GM23338 (cell line): ENCODE data around the gene PHF20. TPM values are rescaled to one million over a fixed set of nuclear protein-coding genes. Genes with fewer than 3 reads are reported as not detected.

ENCODE experiments used
- ATAC-seq: fragments of 200-7000 bp; cut with Tn5 transposase; 3 replicates; pipeline ENCODE4 v1.9.1; 2020
- DNase-seq: peaks from one replicate; pipeline ENCODE4 v3.0.0-alpha.2; 2015; ENCODE audit warnings: low spot score
- H2AFZ ChIP-seq: fragments of 200-600 bp; sonication (generic); 2 replicates; pipeline ENCODE4 v1.8.0; 2016; ENCODE audit warnings: antibody characterized with exemption, mild to moderate bottlenecking, moderate library complexity
- H3F3A ChIP-seq: fragments of 200-600 bp; sonication (generic); replicated peaks from 2 replicates; pipeline ENCODE4 v1.8.0; 2017; ENCODE audit warnings: antibody characterized with exemption, mixed run types, low read depth
- H3K27ac ChIP-seq: fragments of 200-600 bp; sonication (generic); 2 replicates; pipeline ENCODE4 v1.6.1; 2016; ENCODE audit warnings: low read depth
- H3K27me3 ChIP-seq: fragments of 200-600 bp; sonication (generic); 2 replicates; pipeline ENCODE4 v1.8.0; 2016; ENCODE audit warnings: mild to moderate bottlenecking, mixed run types, moderate library complexity; ENCODE audit not compliant: insufficient read depth
- H3K36me3 ChIP-seq: fragments of 200-600 bp; sonication (generic); 2 replicates; pipeline ENCODE4 v1.8.0; 2016; ENCODE audit warnings: mild to moderate bottlenecking; ENCODE audit not compliant: insufficient read depth
- H3K4me1 ChIP-seq: fragments of 200-600 bp; sonication (generic); 2 replicates; pipeline ENCODE4 v1.8.0; 2016; ENCODE audit warnings: mild to moderate bottlenecking, moderate library complexity; ENCODE audit not compliant: insufficient read depth
- H3K4me2 ChIP-seq: fragments of 200-600 bp; sonication (generic); 2 replicates; pipeline ENCODE4 v1.7.1; 2017; ENCODE audit warnings: mixed run types
- H3K4me3 ChIP-seq: fragments of 200-600 bp; sonication (generic); 2 replicates; pipeline ENCODE4 v1.6.1; 2016; ENCODE audit warnings: mixed run types
- H3K79me2 ChIP-seq: fragments of 200-600 bp; sonication (generic); replicated peaks from 2 replicates; pipeline ENCODE4 v1.8.0; 2017; ENCODE audit warnings: mild to moderate bottlenecking; ENCODE audit not compliant: insufficient read depth
- H3K9me2 ChIP-seq: fragments of 200-600 bp; sonication (generic); 2 replicates; pipeline ENCODE4 v1.8.0; 2017; ENCODE audit not compliant: insufficient read depth
- H4K20me1 ChIP-seq: fragments of 200-600 bp; sonication (generic); replicated peaks from 2 replicates; pipeline ENCODE4 v1.8.0; 2017; ENCODE audit warnings: mild to moderate bottlenecking; ENCODE audit not compliant: insufficient read depth
- H3K27ac Mint-ChIP-seq: 2 replicates; pipeline ENCODE4 v1.8.0; 2020; ENCODE audit warnings: inconsistent platforms, mild to moderate bottlenecking, moderate library complexity, mixed read lengths
- H3K27me3 Mint-ChIP-seq: 3 replicates; pipeline ENCODE4 v1.8.0; 2022; ENCODE audit warnings: low read depth, mild to moderate bottlenecking, moderate library complexity, mixed read lengths, inconsistent platforms; ENCODE audit not compliant: insufficient read depth, poor library complexity
- H3K36me3 Mint-ChIP-seq: 3 replicates; pipeline ENCODE4 v1.8.0; 2021; ENCODE audit warnings: low read depth, mild to moderate bottlenecking, inconsistent platforms, moderate library complexity, mixed read lengths
- H3K4me1 Mint-ChIP-seq: 3 replicates; pipeline ENCODE4 v1.8.0; 2020; ENCODE audit warnings: mild to moderate bottlenecking, inconsistent platforms, mixed read lengths
- H3K4me3 Mint-ChIP-seq: 3 replicates; pipeline ENCODE4 v1.8.0; 2021; ENCODE audit warnings: moderate library complexity, mild to moderate bottlenecking, inconsistent platforms, mixed read lengths
- H3K9me3 Mint-ChIP-seq: 3 replicates; pipeline ENCODE4 v1.8.0; 2020; ENCODE audit warnings: moderate library complexity, mild to moderate bottlenecking, inconsistent platforms, mixed read lengths
- CREB1 ChIP-seq: fragments of 250-450 bp; sonication (Bioruptor Pico); IDR thresholded peaks from 2 replicates; pipeline ENCODE4 v1.5.0; 2020; ENCODE audit warnings: low read depth, mild to moderate bottlenecking, moderate library complexity
- CTCF ChIP-seq, 2 experiments: fragments of 200-600 bp in 1 of 2; sonication (generic) in 1 of 2; conservative IDR thresholded peaks; 2 replicates each; pipeline versions ENCODE4 v1.5.1 to v1.6.1; 2016 to 2017; ENCODE audit warnings: antibody characterized with exemption in 2 of 2, low read depth in 2 of 2, mild to moderate bottlenecking in 2 of 2, moderate library complexity in 1 of 2
- ETS1 ChIP-seq: IDR thresholded peaks from 2 replicates; pipeline ENCODE4 v1.6.1; 2016; ENCODE audit warnings: antibody characterized with exemption
- EZH2 ChIP-seq: fragments of 200-600 bp; sonication (generic); IDR thresholded peaks from one replicate; pipeline ENCODE4 v1.8.0; 2017; ENCODE audit warnings: antibody characterized with exemption, mild to moderate bottlenecking, low read depth; ENCODE audit not compliant: unreplicated experiment
- EZH2phosphoT487 ChIP-seq: fragments of 200-600 bp; sonication (generic); IDR thresholded peaks from one replicate; pipeline ENCODE4 v1.8.1; 2018; ENCODE audit warnings: antibody characterized with exemption; ENCODE audit not compliant: unreplicated experiment
- JUNB ChIP-seq: IDR thresholded peaks from one replicate; pipeline ENCODE4 v1.6.1; 2016; ENCODE audit warnings: antibody characterized with exemption; ENCODE audit not compliant: unreplicated experiment
- NANOG ChIP-seq: IDR thresholded peaks from 2 replicates; pipeline ENCODE4 v1.6.1; 2016; ENCODE audit warnings: antibody characterized with exemption, borderline replicate concordance
- REST ChIP-seq: IDR thresholded peaks from one replicate; pipeline ENCODE4 v1.6.1; 2018; ENCODE audit warnings: antibody characterized with exemption; ENCODE audit not compliant: unreplicated experiment
- ZNF331 ChIP-seq: fragments of 250-450 bp; sonication (Bioruptor Pico); IDR thresholded peaks from 2 replicates; pipeline ENCODE4 v1.5.0; 2020; ENCODE audit warnings: low read depth, mild to moderate bottlenecking, moderate library complexity
- ZNF462 ChIP-seq: fragments of 250-450 bp; sonication (Bioruptor Pico); IDR thresholded peaks from 2 replicates; pipeline ENCODE4 v1.5.0; 2020; ENCODE audit warnings: mild to moderate bottlenecking, moderate library complexity
- polyA plus RNA-seq: library from polyadenylated mRNA; unstranded; fragments of >200 nt; fragmentation: Nextera tagmentation; extraction: Ambion mirVana; gene quantifications from 2 replicates; pipeline ENCODE4 v1.2.1, GENCODE V29; 2016
- total RNA-seq: library from RNA; depleted of rRNA; stranded (reverse); fragments of >200 nt; shearing (Covaris generic); gene quantifications from 2 replicates; pipeline ENCODE4 v1.2.3, GENCODE V29; 2014

Gene PHF20
- total and polyA plus RNA-seq, 2 experiments from 2014 or later = 71.8 to 103 TPM

GRCh38 chr20:35891375-35891774 lies 119.6 kb downstream of the PHF20 start:
- Mint-ChIP-seq H3K27me3 (no peaks in the 10 kb centered on the region), H3K27ac (no peak overlapping the region), H3K4me3 (no peak overlapping the region), H3K4me1 (no peaks in the 10 kb centered on the region), H3K9me3 (no peaks in the 10 kb centered on the region), H3K36me3 (peaks cover 8% of the 10 kb centered on the region; the same call in 1 of the 3 replicates)
- H3K79me2 ChIP-seq = no peaks in the 10 kb centered on the region
- ATAC-seq = no peak
- no peak overlapping the region for H3K4me2 ChIP-seq
- no peaks in the 10 kb centered on the region for H3K27me3 ChIP-seq
- H3F3A ChIP-seq = no peaks in the 10 kb centered on the region
- H3K9me2 ChIP-seq = no peaks in the 10 kb centered on the region
- TF ChIP-seq EZH2phosphoT487 (no peak), CTCF (conservative IDR thresholded peaks at IDR 0.05; ENCODE audit: low read depth in 2 of 2) (no peak), JUNB (no peak), NANOG (no peak), ETS1 (no peak), ZNF462 (no peak), ZNF331 (CRISPR knock-in tag) (no peak), CREB1 (CRISPR knock-in tag) (no peak), EZH2 (no peak), REST (no peak)
- H3K27ac ChIP-seq = no peak overlapping the region
- DNase-seq = no peak
- no peak overlapping the region for H3K4me3 ChIP-seq
- H3K36me3 ChIP-seq = no peaks in the 10 kb centered on the region; the same call in 1 of the 2 replicates
- H3K4me1 ChIP-seq = no peaks in the 10 kb centered on the region
- H4K20me1 ChIP-seq = peaks cover 3% of the 10 kb centered on the region
- H2AFZ ChIP-seq = no peak overlapping the region
